HG03159 (cell line): Measurements from ENCODE around the gene DLG2.

Experiments used
- ATAC-seq: cut with Tn5 transposase; IDR thresholded peaks from one replicate; pipeline ENCODE4 v1.9.1; 2021; ENCODE audit warnings: mild to moderate bottlenecking, moderate library complexity; ENCODE audit not compliant: unreplicated experiment

The DLG2 gene

DNA sequence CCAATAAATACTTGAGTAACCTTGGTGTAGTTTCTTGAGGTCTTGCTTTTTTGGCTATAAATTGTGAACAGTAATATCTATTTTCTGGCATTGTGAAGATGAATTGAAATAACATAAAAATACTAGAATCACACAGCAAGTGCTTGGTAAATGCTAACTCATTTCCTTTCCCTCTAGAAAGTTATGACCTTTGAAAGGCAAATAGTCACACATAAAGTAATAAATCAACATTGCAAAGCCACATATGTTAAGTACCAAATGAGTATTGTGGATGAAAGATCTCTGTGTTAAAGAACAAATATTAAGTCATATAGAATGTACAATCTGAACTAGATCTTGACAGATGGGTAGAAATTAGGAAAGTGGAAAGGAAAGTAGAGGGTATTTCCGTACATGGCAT, 1781.3 kb downstream of the DLG2 start:
- ATAC-seq: no peak

DNA sequence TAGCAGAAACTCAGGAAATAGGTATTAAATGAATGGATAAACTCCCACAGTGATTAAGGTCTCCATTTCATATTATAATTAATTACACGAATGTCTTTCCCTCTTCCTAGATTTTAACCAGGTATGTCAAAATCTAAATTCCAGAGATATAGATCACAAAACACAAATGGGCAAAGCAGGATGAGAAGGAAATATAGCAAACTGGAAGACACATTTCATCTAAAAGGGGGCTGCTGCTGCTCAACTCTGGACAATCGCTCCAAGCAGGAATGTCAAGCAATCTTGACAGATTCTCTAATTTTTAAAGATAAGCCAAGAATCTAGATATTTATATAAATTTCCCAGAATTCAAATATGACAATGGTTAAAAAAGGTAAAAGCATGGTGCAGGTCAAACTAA, 1786.8 kb downstream of the DLG2 start:
- ATAC-seq: no peak

DNA sequence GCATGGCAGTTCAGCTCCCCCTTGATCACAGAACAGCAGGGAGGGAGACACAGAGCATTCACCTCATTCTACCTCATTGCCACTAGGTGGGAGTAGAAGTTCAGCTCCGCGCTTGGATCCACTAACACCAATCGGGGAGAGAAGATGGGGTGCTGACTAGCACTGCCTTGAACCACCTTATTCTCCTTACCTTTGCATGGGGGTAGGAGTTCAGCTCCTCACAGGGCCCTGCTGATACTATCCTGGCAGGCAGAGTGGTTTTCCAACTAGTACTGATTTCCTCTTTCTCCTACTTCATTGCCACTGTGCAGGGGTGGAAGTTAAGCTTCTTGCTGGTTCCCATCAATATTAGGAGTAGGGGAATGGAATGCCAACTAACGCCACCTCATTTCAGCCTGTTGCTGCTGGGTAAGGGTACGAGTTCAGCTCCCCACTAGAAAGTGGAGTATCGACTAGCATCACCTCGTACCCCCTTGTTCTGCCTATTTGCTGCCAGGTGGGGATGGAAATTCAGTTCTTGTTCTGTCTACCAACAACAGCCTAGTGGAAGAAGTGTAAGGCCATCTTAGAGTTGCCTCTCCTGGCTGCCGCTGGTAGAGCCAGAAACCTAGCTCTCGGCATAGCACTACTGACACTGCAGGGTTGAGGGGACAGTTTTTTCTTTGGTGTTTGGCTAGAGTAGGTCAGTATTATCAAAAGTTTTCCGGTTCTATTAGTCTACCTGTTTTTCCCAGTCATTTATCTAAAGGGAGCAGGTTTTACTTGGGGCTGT, 1790.1 kb downstream of the DLG2 start:
- peak; percentile 87 for ATAC-seq

DNA sequence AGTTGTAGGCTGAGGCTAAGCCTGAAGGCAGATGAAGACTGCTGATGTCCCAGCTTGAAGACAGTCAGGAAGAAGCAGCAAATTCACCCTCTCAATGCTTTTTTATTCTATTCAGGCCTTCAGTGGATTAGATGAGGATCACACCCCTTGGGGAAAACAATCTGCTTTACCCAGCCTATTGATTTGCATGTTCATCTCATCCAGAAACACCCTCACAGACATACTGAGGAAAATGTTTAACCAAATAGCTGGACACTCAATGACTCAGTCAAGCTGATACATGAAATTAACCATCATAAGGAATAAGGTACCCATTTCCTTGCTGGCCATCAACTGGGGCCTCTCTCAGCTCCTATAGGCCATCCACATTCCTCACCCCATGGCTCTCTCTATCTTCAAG, 1791.1 kb downstream of the DLG2 start:
- ATAC-seq: no peak

DNA sequence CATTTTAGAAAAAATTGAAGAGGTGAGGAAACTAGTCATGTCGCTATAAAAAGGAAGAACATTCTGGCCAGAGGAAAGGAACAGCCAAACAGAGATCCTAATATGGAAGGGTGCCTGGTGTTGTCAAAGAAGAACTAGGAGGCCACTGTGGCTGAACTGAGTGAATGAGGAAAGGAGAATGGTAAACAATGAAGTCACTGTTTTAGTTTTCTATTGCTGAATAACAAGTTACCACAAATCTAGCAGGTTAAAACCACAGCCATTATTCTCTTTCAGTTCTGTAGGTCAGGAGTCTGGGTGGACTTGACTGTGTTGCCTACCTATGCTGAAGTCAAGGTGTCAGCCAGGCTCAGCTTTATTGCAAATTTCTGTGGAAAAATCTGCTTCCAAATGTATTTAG, 1791.7 kb downstream of the DLG2 start:
- peak; percentile 75 for ATAC-seq

DNA sequence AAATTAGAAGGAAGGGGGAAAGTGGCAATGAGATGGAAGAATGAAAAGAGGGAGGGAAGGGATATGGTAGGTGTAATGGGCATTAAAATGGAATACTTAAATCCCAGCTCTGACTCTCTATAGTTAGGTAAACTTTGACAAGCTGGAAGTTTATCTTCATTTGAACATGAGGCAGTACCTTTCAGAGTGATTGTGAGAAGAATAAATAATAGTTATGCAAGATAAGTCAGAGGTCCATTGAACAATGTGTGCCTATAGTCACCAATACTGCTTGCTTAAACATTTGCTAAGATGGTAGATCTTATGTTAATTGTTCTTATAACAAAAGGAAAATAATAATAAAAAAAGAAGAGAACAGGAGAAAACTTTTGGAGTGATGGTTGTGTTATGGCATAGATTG, 1795.2 kb downstream of the DLG2 start:
- ATAC-seq: no peak

DNA sequence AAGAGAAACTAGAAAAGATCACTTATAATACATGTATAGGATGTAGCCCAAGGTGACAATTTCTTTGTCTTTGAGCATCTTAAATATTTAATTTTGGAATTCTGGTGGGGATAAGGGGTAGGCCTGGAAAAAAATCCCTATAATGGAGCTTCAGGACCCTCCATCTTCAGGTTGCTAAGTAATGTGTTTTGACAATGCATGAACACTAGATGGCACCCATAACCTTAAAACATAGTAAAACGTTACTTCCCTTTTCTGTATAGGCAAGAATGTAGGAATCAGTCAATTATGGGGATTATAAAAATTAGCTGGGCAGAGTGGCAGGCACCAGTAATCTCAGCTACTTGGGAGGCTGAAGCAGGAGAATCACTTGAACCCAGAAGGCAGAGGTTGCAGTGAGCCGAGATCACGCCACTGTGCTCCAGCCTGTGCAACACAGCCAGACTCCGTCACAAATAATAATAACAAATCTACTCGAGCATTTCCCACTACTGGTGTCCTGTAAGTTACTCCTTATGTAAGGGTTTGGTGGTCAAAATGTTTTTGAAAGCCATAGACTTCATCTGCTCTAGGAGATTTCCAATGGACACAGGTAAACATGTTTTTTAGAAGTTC, 1799.1 kb downstream of the DLG2 start:
- peak; percentile 91 for ATAC-seq

DNA sequence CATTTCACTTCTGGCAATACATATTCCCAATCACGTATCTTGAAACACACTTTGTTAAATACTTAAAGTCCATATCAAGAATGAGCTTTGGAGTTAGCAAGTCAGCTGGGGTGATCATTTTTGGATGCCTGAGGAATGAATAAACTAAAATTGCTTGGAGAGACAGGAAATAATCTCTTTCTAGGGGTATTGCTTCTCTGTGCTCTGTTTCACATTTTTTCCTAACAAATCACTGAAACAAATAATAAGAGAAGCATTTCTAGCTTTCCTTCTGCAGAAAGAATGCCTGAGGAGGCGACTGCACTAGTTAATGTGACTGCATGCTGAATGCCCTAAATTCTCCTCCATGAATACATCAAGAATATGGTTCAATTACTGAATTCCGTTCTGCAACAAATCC, 1799.6 kb downstream of the DLG2 start:
- ATAC-seq: no peak

DNA sequence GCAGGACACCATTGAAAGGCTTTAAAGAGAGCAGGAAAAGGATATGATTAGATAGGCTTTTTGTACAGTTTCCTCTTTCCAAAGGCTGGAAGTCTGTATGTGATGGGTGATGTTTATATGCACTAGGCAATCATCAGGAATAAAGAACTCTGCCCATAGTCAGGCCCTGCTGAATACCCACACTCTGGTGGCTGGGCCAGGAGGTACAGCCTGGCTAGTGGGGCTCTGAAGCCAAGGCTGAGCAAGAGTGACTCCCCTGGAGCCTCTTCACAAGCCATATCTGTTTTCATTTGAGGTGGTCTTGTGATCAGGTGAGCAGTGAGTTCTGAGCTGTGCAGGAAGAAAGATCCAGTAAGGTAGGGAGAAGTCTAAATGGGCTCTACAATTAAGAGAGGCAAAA, 1801.1 kb downstream of the DLG2 start:
- no peak for ATAC-seq

DNA sequence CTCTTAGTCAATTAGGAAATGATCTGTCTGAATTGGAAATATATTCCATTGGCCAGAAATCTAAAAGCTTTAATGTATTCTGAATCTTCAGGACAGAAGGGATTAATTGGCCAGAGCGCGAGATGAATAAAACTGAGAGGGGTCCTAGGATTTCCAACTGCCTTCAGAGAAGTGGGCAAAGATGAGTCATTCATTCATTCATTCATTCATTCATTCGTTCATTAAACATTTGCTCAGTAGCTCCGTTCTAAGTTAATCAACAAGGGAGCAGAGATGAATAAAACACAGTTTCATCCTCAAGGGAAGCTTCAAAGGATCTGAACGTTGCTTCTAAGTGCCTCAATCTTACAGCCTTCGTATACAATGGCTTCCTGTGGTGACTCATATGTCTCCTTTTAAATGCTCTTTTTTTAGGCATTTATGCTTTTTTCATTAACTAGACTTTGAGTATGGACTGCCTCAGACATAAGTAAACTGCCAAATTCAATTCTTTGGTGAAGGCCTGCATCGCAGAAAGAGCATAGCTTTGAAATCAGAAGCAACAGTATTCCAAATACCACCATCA, 1803.6 kb downstream of the DLG2 start:
- ATAC-seq: no peak

DNA sequence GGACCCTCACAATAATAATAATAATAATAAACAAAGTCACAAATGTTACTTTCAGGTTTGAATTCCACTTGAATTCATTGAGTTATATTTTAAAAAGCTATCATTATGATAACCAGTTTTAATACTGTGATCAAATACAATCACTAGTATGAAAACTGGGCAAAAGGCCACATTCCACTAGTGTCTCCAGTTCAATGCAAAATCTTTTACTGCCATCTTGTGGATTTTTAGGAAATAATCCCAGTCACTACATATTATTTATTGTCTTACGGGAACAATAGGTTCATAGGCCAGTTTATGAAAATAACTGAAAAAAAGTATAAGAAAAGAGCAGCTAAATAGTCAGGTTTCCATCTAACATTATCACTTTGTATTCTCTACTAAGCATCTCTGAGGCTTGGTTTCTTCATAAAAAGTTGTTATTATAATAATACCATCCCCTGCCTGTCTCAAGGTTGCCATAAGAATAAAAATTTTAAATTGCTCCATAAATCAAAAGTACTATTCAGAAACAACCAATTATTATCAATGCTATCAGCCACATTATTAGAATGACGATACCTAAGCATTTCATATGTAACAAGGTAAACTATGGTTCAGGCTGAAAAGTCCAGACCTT, 1807.1 kb downstream of the DLG2 start:
- ATAC-seq: no peak

DNA sequence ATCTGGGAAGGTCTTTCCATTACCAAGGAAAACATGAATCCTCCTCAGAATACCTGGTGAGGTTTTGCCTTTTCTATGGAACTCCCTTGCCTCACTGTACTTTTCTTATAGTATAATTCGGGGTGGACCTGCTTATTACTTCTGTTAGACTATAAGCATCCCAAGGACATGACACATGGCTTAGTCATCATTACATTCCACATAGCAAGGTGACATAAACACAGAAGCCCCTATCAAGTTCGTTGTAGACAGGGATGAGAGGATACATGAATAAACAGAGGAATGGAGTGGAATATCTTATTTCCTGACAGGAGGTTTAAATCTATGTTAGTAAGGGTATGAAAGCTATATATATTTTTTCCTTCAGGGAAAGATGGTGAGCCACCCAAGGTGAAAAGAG, 1808.8 kb downstream of the DLG2 start:
- no peak for ATAC-seq

DNA sequence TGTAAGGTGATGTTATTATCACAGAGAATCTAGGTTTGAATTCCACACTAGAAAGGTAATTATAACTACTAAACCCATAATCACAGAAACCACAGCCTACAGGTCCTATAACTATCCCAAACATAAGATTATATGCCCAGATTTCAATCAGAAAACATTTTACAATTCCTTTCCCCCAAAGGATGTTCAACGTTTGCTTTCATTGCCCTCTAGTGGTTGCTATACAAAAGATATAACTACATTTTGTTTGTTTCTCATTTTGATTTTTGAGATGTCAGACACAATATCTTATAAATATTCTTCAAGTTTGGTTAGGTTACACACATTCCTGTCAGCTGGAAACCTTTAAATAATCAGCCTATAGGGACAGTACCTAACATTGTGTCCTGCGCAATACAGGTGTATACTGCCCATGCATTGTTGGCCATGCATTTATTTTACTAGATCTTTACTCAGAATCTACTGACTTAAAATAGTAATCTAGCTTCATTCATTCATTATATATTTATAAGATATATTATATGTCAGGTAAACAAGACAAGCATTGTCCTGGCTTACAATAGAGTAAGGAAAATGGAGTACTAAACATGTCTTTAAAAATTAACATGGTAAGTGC, 1810.5 kb downstream of the DLG2 start:
- ATAC-seq: no peak

DNA sequence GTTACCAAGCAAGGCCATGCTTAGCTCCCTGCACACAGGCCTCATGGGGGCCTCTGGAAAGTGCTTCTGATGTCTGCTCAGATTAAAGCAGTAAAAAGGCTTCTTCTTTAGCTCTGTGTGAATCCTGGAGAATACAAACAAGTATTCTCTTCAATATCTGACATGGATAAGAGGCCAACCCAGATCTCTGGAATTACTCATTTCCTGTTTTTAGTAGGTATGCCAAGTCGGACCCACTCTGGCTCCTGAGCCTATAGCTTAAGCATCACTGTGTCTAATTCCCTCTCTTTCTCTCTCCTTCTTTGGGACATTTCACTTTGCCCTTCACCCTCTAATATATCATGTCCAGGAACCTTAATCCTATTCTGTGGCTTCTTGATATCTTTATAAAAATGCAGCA, 1811.4 kb downstream of the DLG2 start:
- ATAC-seq: no peak

DNA sequence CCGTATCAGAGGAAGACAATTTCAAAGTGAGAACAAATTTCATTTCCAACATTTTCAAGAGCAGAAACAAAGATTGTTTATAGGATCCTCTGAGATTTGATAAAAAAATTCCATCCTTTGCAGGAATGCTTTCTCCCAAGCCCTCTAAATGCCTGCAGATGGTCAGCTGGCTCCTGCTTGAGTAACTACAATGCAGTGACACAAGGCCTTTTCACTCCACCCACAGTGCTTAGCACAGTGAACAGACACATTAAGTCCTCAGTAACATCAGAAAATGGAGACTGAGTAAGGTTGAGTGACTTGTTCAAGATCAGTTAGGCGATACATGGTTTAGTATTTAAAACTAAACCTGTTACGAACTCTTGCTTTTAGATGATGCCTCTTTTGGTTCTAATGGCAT, 1813.8 kb downstream of the DLG2 start:
- ATAC-seq: no peak

DNA sequence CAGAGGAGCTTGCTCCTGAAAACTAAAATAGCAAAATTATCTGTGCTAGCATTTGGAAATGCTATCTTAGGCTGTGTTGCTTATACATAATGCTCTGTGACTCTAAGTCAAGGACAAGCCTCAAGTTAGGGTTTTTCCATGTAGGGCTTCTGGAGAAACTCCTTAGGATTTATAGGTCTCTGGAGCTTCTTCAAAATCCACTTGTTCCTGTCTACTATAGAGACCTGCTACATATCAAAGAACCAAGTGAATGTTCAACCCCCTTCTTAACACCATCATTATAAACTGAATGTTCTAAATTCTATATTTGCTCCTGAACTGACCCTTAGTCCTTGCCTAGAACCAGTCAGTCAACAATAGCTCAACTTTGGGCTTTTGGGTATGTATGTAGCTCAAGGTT, 1817.9 kb downstream of the DLG2 start:
- ATAC-seq: no peak

DNA sequence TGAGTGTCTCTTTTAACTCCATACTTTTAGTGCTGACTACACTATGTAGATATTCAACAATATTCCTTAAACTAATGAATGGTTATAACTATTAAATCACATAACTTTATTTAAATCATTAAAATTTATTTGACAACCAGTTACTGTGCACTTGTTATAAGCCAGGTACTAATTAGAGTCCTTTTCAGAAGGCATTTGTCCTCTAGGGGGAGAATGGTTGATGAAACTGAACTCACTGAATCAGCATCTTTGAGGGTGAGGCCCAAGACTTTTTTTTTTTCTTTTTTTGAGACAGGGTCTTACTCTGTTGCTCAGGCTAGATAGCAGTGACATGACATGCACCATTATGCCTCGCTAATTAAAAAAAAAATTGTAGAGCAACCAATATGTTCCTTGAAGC, 1825.3 kb downstream of the DLG2 start:
- ATAC-seq: no peak

DNA sequence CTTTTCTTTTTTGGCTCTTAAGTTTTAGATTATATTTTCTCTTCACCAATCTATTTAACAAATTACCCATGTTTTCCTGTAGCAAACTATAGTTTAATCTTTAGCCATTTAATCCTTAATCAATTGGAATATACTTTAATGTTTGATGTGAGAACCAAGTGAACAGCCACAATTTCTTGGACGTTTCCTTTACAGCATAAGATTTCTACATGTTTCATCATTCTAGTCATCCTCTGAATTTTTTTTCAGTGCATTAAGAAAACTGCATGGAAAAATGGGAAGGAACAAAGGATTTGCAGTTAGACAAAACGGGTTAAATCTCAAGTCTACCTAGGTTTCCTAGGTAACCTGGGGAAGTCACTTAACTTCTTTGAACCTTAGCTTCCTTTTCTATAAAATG, 1833.8 kb downstream of the DLG2 start:
- no peak for ATAC-seq

DNA sequence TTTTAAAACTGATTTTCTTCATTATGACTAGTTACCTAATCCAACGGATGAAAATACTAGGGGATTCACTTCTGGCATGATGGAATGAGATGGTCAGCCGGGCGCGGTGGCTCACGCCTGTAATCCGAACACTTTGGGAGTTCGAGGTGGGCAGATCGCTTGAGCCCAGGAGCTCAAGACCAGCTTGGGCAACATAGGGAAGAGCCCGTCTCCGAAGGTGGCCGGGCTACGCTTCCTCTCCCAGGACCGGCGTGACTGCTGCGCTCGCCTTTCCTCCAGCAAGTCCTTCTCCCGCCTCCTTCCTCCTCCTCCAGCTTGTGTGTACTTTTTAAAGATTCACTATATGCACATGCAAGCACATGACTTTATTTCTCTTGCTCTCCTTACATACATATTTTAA, 1835.6 kb downstream of the DLG2 start:
- no peak for ATAC-seq

DNA sequence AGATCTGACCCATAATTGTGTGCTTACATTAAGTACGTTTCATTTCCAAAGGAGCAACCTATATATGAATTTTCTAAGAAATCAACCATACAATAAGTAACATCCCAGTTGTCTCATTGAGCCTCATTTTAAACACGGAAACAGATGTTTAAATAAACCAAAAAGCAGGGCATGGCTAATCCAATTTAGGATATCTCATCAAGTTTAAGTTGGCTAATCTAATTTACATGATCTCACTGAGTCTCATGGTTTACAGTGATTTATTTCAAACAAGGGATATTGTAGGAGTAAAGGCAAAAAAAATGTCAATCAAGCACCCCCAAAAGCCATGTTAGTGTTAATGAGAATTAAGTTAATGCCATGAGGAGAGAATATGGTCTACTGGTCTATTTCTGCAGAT, 1841.2 kb downstream of the DLG2 start:
- no peak for ATAC-seq

DNA sequence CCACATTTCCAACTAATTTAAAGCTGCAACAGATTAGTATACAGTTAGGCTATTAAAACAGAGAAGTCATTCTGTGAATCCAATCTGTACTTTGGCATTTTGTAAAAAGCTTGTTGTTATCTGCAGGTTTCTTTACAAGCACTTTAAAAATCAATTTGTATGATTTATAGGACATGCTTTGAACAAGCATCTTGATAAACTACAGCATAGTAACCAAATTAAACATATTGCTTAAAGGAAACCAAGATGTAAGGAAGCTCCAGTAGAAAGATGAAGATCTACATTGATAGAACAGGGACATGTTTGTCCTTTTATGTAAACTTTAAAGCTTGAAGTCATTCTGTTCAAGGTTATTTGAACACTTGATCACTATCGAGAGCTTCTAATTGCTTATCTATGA, 1842.7 kb downstream of the DLG2 start:
- ATAC-seq: no peak

DNA sequence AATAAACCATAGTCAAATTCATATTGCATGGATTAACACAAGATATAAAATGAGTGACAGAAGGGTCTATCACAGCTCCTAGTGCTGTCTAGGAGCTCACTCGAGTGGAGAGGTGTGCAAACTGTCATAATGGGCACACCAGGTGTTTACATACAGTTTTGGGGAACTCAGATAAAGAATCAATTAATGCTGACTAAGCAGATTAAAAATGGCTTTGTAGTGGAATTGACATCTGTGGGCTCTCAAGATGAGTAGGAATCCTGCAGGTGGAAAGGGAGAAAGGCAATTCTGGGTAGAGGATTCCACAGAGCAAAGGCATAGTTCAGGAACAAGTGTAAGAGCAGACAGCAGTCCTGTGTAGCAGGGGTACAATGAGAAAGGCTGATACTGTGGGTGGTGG, 1844.8 kb downstream of the DLG2 start:
- ATAC-seq: no peak
